Measurements from ENCODE around the gene ATP9A. TPM values are rescaled to one million over a fixed set of nuclear protein-coding genes. Genes with fewer than 3 reads are reported as not detected.

The ATP9A gene
- total and polyA plus RNA-seq, 4 donors = 2.4 to 16.7 (median 9.9) TPM

GRCh38 chr20:51600950-51601349 is 167.2 kb downstream of the ATP9A start:
- Histone ChIP-seq H3K9me3 (ENCODE audit: control insufficient read depth in 4 of 4, low read length in 3 of 4) (no peaks in the 10 kb centered on the region), H3K27me3 (ENCODE audit: control insufficient read depth in 4 of 4, insufficient read depth in 4 of 4, low read length in 3 of 4) (no peaks in the 10 kb centered on the region), H3K9ac (ENCODE audit: low read depth in 1 of 2, low read length in 2 of 2) (no peak overlapping the region), H3K36me3 (ENCODE audit: control insufficient read depth in 4 of 4, insufficient read depth in 3 of 4, low read depth in 1 of 4, low read length in 3 of 4) (peaks cover 0 to 25% (median 14%) of the 10 kb centered on the region in 4 donors), H3K27ac (ENCODE audit: low read depth in 1 of 2, low read length in 2 of 2) (no peak overlapping the region), H3K4me3 (ENCODE audit: low read depth in 1 of 3, low read length in 3 of 3) (no peak overlapping the region), H3K4me1 (ENCODE audit: control insufficient read depth in 4 of 4, insufficient read depth in 4 of 4, low read length in 3 of 4) (no peaks in the 10 kb centered on the region)
- TF ChIP-seq CTCF (IDR thresholded peaks at IDR 0.05; ENCODE audit: low read depth, low read length, missing input control) = no peak
- no peak for TF ChIP-seq GABPA (IDR thresholded peaks at IDR 0.05 in 1 of 2, conservative IDR thresholded peaks at IDR 0.05 in 1 of 2)
- no peak for TF ChIP-seq SP1 (IDR thresholded peaks at IDR 0.05)
- no peak for TF ChIP-seq NR2F2 (IDR thresholded peaks at IDR 0.05)
- no peak for TF ChIP-seq HNF4G (IDR thresholded peaks at IDR 0.05)
- TF ChIP-seq MAX (IDR thresholded peaks at IDR 0.05) = no peak
- no peak for TF ChIP-seq ZBTB33 (IDR thresholded peaks at IDR 0.05)
- no peak for TF ChIP-seq HNF4A (conservative IDR thresholded peaks at IDR 0.05)
- TF ChIP-seq REST (IDR thresholded peaks at IDR 0.05) = no peak
- TF ChIP-seq RAD21 (IDR thresholded peaks at IDR 0.05) = no peak
- TF ChIP-seq FOXA1 (IDR thresholded peaks at IDR 0.05) = no peak
- no peak for DNase-seq (ENCODE audit: low spot score)
- WGBS = 94% methylated on average over 14 of the region's 14 CpGs

GRCh38 chr20:51600016-51600420 is 168.2 kb downstream of the ATP9A start:
- H3K4me1 ChIP-seq (ENCODE audit: control insufficient read depth in 4 of 4, insufficient read depth in 4 of 4, low read length in 3 of 4) = peaks cover 0 to 2% (median 0%) of the 10 kb centered on the region in 4 donors
- no peak overlapping the region for H3K27ac ChIP-seq (ENCODE audit: low read depth in 1 of 2, low read length in 2 of 2)
- WGBS = 84% methylated on average over 7 of the region's 7 CpGs
- peaks cover 0 to 25% (median 13%) of the 10 kb centered on the region in 4 donors for H3K36me3 ChIP-seq (ENCODE audit: control insufficient read depth in 4 of 4, insufficient read depth in 3 of 4, low read depth in 1 of 4, low read length in 3 of 4)
- H3K9ac ChIP-seq (ENCODE audit: low read depth in 1 of 2, low read length in 2 of 2) = no peak overlapping the region
- no peaks in the 10 kb centered on the region for H3K27me3 ChIP-seq (ENCODE audit: control insufficient read depth in 4 of 4, insufficient read depth in 4 of 4, low read length in 3 of 4)
- no peak overlapping the region for H3K4me3 ChIP-seq (ENCODE audit: low read depth in 1 of 3, low read length in 3 of 3)
- no peak for DNase-seq (ENCODE audit: low spot score)
- H3K9me3 ChIP-seq (ENCODE audit: control insufficient read depth in 4 of 4, low read length in 3 of 4) = no peaks in the 10 kb centered on the region
- TF ChIP-seq RXRA (IDR thresholded peaks at IDR 0.05) (no peak), REST (IDR thresholded peaks at IDR 0.05) (no peak), CTCF (IDR thresholded peaks at IDR 0.05; ENCODE audit: low read depth, low read length, missing input control) (no peak), GABPA (IDR thresholded peaks at IDR 0.05 in 1 of 2, conservative IDR thresholded peaks at IDR 0.05 in 1 of 2) (no peak), HNF4G (IDR thresholded peaks at IDR 0.05) (no peak), SP1 (IDR thresholded peaks at IDR 0.05) (no peak), MAX (IDR thresholded peaks at IDR 0.05) (no peak), FOXA1 (IDR thresholded peaks at IDR 0.05) (no peak), YY1 (IDR thresholded peaks at IDR 0.05) (no peak), ZBTB33 (IDR thresholded peaks at IDR 0.05) (no peak), EGR1 (IDR thresholded peaks at IDR 0.05; ENCODE audit: low read depth in 2 of 2) (no peak), RAD21 (IDR thresholded peaks at IDR 0.05) (no peak), NR2F2 (IDR thresholded peaks at IDR 0.05) (no peak)

Data from liver (tissue), 9 donors.